ENCODE measurements around the gene CRTAC1.

DNA sequence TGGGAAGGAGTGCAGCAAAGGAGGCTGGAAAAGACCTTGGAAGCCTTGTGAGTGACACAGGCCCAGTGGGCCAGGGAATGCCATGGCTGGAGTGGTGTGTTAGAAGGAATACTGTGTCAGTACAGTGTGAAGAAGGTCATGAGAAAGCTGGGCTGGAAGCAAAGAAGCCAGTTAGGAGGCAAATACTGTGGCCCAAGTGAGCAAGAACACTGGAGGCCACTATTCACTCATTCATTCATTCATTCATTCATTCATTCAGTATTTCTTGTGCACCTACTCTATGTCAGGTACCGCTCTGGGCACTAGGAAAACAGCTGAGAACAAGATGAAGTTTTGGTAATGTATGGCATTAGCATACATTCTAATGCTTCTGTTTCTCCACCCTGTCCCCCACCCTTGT lies 9.6 kb downstream of the CRTAC1 start:
- TF ChIP-seq POLR2AphosphoS5 (IDR thresholded peaks at IDR 0.05; ENCODE audit: low read depth, low read length) (no peak), POLR2A (IDR thresholded peaks at IDR 0.05; ENCODE audit: low read depth, low read length) (no peak), TAF1 (IDR thresholded peaks at IDR 0.05; ENCODE audit: low read depth, low read length) (no peak), PAX5 (IDR thresholded peaks at IDR 0.05; ENCODE audit: insufficient read depth, low read length, severe bottlenecking) (no peak)

Measured in GM12891 (cell line).